HepG2 (cell line): ENCODE measurements around the gene MC2R. TPM values are rescaled to one million over a fixed set of nuclear protein-coding genes. Genes with fewer than 3 reads are reported as not detected.

ENCODE experiments used
- HCFC1 ChIP-seq: fragments of 150-350 bp; IDR thresholded peaks from 2 replicates; pipeline ENCODE4 v1.6.1; 2014; ENCODE audit warnings: low read depth, low read length
- SRSF1 ChIP-seq: fragments of 200-400 bp; formaldehyde crosslinking; optimal IDR thresholded peaks from 2 replicates; pipeline ENCODE3; 2017; ENCODE audit warnings: mild to moderate bottlenecking, low read depth, low read length, moderate library complexity
- THAP9 ChIP-seq: sonication (generic); formaldehyde crosslinking; IDR thresholded peaks from 2 replicates; pipeline ENCODE4; 2020; ENCODE audit warnings: missing genetic modification reagents, mild to moderate bottlenecking, borderline replicate concordance
- ZBTB40 ChIP-seq, 2 experiments: fragments of 450-650 bp in 1 of 2; sonication (generic) in 1 of 2; formaldehyde crosslinking in 1 of 2; IDR thresholded peaks; 2 replicates each; pipeline versions ENCODE4 v1.6.1 to v1.8.0; 2016 to 2022; ENCODE audit warnings: antibody characterized with exemption in 1 of 2, mild to moderate bottlenecking in 1 of 2, missing genetic modification reagents in 1 of 2
- ZNF317 ChIP-seq: sonication (generic); formaldehyde crosslinking; IDR thresholded peaks from 2 replicates; pipeline ENCODE4 v1.5.0; 2020; ENCODE audit warnings: mild to moderate bottlenecking, missing genetic modification reagents
- ZNF44 ChIP-seq: sonication (generic); formaldehyde crosslinking; IDR thresholded peaks from 2 replicates; pipeline ENCODE4 v1.5.1; 2020; ENCODE audit warnings: mild to moderate bottlenecking, missing genetic modification reagents
- polyA plus RNA-seq, 8 experiments: library from polyadenylated mRNA; depleted of rRNA in 3 of 8; stranded (reverse) in 7 of 8; unstranded in 1 of 8; fragments of >200 nt; fragmentation: Illumina TruSeq in 4 of 8; extraction: Trizol in 4 of 8; gene quantifications; 2 replicates each; pipeline versions ENCODE4 v1.2.1 to v1.2.3, GENCODE V29; 2011 to 2016; ENCODE audit warnings: low read depth in 4 of 8, missing spikeins in 1 of 8, mixed read lengths in 1 of 8; ENCODE audit not compliant: insufficient read depth in 1 of 8
- total RNA-seq, 5 experiments: library from RNA; depleted of rRNA; stranded (reverse); fragments of >200 nt; fragmentation: Illumina TruSeq; extraction: Trizol; gene quantifications; 2 replicates each; pipeline ENCODE4 v1.2.3, GENCODE V29; 2016; ENCODE audit warnings: low read depth in 1 of 5

Gene MC2R
- total and polyA plus RNA-seq, 2 of the 13 experiments (the other 11 are each of a cell fraction or from before 2014, with no cell fraction given), result not detected

- TF ChIP-seq ZBTB40 (IDR thresholded peaks at IDR 0.05), result no peak
- TF ChIP-seq ZBTB40 (CRISPR knock-in tag; IDR thresholded peaks at IDR 0.05), result no peak
- no peak for TF ChIP-seq HCFC1
- no peak for TF ChIP-seq THAP9 (CRISPR knock-in tag)
- TF ChIP-seq ZNF317, result no peak
- TF ChIP-seq SRSF1, result no peak
- no peak for TF ChIP-seq ZNF44 (CRISPR knock-in tag)
Observed at GRCh38 chr18:13923221-13923620, 7.9 kb upstream of the MC2R start (continued).
